K562 (cell line): ENCODE measurements around the gene GRIP1.

ENCODE experiments used
- ELF4 ChIP-seq: fragments of 450-650 bp; formaldehyde crosslinking; IDR thresholded peaks from 2 replicates; pipeline ENCODE4 v1.4.0; 2022; ENCODE audit warnings: missing genetic modification characterization
- SMARCA4 ChIP-seq: fragments of 450-650 bp; IDR thresholded peaks from 2 replicates; pipeline ENCODE4 v1.6.1; 2016
- ZBED1 ChIP-seq: IDR thresholded peaks from 2 replicates; pipeline ENCODE4 v1.6.1; 2014

DNA sequence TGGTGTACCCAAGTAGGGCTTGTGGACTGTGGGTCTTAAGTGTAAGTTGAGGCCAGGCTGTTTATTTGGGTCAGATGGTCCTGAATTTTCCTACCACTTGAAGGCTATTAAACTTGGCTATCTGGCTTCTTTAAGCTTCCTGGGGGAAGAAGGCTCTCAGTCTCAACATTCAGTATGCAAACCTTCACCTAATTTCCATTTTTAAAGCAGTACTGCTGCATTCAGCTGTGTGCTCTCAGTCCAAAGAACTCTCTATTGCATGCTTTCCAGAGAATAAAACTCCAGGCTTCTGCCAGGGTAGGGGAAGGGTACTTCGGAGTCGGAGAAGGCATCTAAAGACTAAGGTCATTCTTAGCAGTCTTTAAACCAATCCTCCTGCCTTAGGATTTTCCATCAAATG is 252.2 kb downstream of the GRIP1 start:
- TF ChIP-seq ZBED1, result no peak
- TF ChIP-seq SMARCA4, result no peak
- TF ChIP-seq ELF4, result no peak
